ENCODE measurements around the gene ABLIM1.

DNA sequence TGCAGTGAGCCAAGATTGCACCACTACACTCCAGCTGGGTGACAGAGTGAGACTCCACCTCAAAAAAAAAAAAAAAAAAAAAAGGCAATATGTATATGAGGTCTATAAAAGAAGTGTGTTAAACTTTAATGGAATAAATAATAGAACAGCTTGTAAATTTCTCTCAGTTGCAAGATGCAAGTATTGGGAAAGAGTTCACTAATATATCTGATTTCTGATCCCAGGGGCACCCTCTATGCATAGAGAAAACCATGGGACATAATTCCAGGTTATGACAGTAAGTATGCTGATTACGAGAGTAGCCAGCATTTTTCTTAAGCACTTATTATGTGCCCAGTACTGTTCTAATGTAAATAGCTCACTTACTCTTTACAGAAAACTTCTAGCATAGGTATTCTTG lies 187.7 kb downstream of the ABLIM1 start:
- TF ChIP-seq, protein P1, sequence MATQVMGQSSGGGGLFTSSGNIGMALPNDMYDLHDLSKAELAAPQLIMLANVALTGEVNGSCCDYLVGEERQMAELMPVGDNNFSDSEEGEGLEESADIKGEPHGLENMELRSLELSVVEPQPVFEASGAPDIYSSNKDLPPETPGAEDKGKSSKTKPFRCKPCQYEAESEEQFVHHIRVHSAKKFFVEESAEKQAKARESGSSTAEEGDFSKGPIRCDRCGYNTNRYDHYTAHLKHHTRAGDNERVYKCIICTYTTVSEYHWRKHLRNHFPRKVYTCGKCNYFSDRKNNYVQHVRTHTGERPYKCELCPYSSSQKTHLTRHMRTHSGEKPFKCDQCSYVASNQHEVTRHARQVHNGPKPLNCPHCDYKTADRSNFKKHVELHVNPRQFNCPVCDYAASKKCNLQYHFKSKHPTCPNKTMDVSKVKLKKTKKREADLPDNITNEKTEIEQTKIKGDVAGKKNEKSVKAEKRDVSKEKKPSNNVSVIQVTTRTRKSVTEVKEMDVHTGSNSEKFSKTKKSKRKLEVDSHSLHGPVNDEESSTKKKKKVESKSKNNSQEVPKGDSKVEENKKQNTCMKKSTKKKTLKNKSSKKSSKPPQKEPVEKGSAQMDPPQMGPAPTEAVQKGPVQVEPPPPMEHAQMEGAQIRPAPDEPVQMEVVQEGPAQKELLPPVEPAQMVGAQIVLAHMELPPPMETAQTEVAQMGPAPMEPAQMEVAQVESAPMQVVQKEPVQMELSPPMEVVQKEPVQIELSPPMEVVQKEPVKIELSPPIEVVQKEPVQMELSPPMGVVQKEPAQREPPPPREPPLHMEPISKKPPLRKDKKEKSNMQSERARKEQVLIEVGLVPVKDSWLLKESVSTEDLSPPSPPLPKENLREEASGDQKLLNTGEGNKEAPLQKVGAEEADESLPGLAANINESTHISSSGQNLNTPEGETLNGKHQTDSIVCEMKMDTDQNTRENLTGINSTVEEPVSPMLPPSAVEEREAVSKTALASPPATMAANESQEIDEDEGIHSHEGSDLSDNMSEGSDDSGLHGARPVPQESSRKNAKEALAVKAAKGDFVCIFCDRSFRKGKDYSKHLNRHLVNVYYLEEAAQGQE (IDR thresholded peaks at IDR 0.05; ENCODE audit: low read depth) = no peak
- TF ChIP-seq, protein P2, sequence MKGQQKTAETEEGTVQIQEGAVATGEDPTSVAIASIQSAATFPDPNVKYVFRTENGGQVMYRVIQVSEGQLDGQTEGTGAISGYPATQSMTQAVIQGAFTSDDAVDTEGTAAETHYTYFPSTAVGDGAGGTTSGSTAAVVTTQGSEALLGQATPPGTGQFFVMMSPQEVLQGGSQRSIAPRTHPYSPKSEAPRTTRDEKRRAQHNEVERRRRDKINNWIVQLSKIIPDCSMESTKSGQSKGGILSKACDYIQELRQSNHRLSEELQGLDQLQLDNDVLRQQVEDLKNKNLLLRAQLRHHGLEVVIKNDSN (IDR thresholded peaks at IDR 0.05) = no peak
- TF ChIP-seq, protein P3, sequence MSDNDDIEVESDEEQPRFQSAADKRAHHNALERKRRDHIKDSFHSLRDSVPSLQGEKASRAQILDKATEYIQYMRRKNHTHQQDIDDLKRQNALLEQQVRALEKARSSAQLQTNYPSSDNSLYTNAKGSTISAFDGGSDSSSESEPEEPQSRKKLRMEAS (IDR thresholded peaks at IDR 0.05) = no peak
- TF ChIP-seq YY1 (IDR thresholded peaks at IDR 0.05; ENCODE audit: low read depth) (no peak), CREB1 (IDR thresholded peaks at IDR 0.05; ENCODE audit: low read depth) (no peak), RAD21 (IDR thresholded peaks at IDR 0.05; ENCODE audit: low read depth) (no peak), EGR1 (IDR thresholded peaks at IDR 0.05) (no peak), TAF1 (IDR thresholded peaks at IDR 0.05; ENCODE audit: low read depth) (no peak), TEAD4 (IDR thresholded peaks at IDR 0.05) (no peak), TCF12 (IDR thresholded peaks at IDR 0.05; ENCODE audit: low read depth) (no peak), CEBPB (IDR thresholded peaks at IDR 0.05) (no peak), ZBTB7A (IDR thresholded peaks at IDR 0.05; ENCODE audit: low read depth) (no peak)

Measured in Ishikawa (cell line).